Astrocyte (in vitro differentiated cells and primary cell): ENCODE results near the gene FGA. TPM values are rescaled to one million over a fixed set of nuclear protein-coding genes. Genes with fewer than 3 reads are reported as not detected.

Source experiments
- DNase-seq: peaks from one replicate; pipeline ENCODE4 v3.0.0-alpha.2; 2010; ENCODE audit warnings: low read depth
- FAIRE-seq: peaks from 2 replicates; lab custom pipeline; 2011; peaks lifted over from hg19 to GRCh38; lab: Jason Lieb, UNC
- H2AFZ ChIP-seq: 2 replicates; pipeline ENCODE4 v1.6.0; 2012; ENCODE audit warnings: low read depth, low read length, inconsistent platforms
- H3K27ac ChIP-seq: 2 replicates; pipeline ENCODE4 v1.5.1; 2011; ENCODE audit warnings: low read depth, low read length, inconsistent platforms
- H3K27me3 ChIP-seq: 2 replicates; pipeline ENCODE4 v1.6.0; 2011; ENCODE audit warnings: low read length, inconsistent platforms; ENCODE audit not compliant: insufficient read depth
- H3K36me3 ChIP-seq: 2 replicates; pipeline ENCODE4 v1.5.1; 2011; ENCODE audit warnings: low read length, inconsistent platforms; ENCODE audit not compliant: insufficient read depth
- H3K4me1 ChIP-seq: 2 replicates; pipeline ENCODE4 v1.5.1; 2011; ENCODE audit warnings: low read length, inconsistent platforms; ENCODE audit not compliant: insufficient read depth
- H3K4me2 ChIP-seq: 2 replicates; pipeline ENCODE4 v1.6.0; 2012; ENCODE audit warnings: low read length, inconsistent platforms
- H3K4me3 ChIP-seq: 2 replicates; pipeline ENCODE4 v1.5.1; 2011; ENCODE audit warnings: low read depth, mild to moderate bottlenecking, low read length, inconsistent platforms; ENCODE audit not compliant: insufficient read depth
- H3K79me2 ChIP-seq: 2 replicates; pipeline ENCODE4 v1.6.0; 2012; ENCODE audit warnings: mild to moderate bottlenecking, low read length, inconsistent platforms; ENCODE audit not compliant: insufficient read depth
- H3K9ac ChIP-seq: 2 replicates; pipeline ENCODE4 v1.6.0; 2012; ENCODE audit warnings: mild to moderate bottlenecking, low read length, inconsistent platforms
- H3K9me3 ChIP-seq: 2 replicates; pipeline ENCODE4 v1.5.1; 2012; ENCODE audit warnings: low read depth, mild to moderate bottlenecking, low read length, inconsistent platforms; ENCODE audit not compliant: insufficient read depth
- H4K20me1 ChIP-seq: 2 replicates; pipeline ENCODE4 v1.6.0; 2012; ENCODE audit warnings: low read length, inconsistent platforms; ENCODE audit not compliant: insufficient read depth
- H3K27ac Mint-ChIP-seq: one replicate; pipeline ENCODE4 v1.8.0; 2021; ENCODE audit warnings: mild to moderate bottlenecking, mixed read lengths; ENCODE audit not compliant: unreplicated experiment
- H3K27me3 Mint-ChIP-seq: one replicate; pipeline ENCODE4 v1.8.0; 2021; ENCODE audit warnings: low read depth, mixed read lengths; ENCODE audit not compliant: unreplicated experiment
- H3K36me3 Mint-ChIP-seq: one replicate; pipeline ENCODE4 v1.8.0; 2021; ENCODE audit warnings: low read depth, mixed read lengths; ENCODE audit not compliant: unreplicated experiment
- H3K4me1 Mint-ChIP-seq: one replicate; pipeline ENCODE4 v1.8.0; 2021; ENCODE audit warnings: low read depth, mixed read lengths; ENCODE audit not compliant: unreplicated experiment
- H3K4me3 Mint-ChIP-seq: one replicate; pipeline ENCODE4 v1.8.0; 2021; ENCODE audit warnings: mild to moderate bottlenecking, moderate library complexity, mixed read lengths; ENCODE audit not compliant: unreplicated experiment
- H3K9me3 Mint-ChIP-seq: one replicate; pipeline ENCODE4 v1.8.0; 2021; ENCODE audit warnings: mild to moderate bottlenecking, mixed read lengths; ENCODE audit not compliant: unreplicated experiment
- CTCF ChIP-seq: IDR thresholded peaks from 2 replicates; pipeline ENCODE4 v1.5.1; 2011; ENCODE audit warnings: low read depth, mild to moderate bottlenecking, inconsistent platforms, low read length, moderate library complexity; ENCODE audit not compliant: insufficient read depth
- EZH2 ChIP-seq: IDR thresholded peaks from 2 replicates; pipeline ENCODE4 v1.6.1; 2012; ENCODE audit warnings: mild to moderate bottlenecking, low read length, inconsistent platforms; ENCODE audit not compliant: insufficient read depth
- total RNA-seq: library from RNA; stranded (reverse); gene quantifications from 2 replicates; pipeline ENCODE4 v1.2.1, GENCODE V29; 2021

Gene FGA
- total RNA-seq, 1 donor from 2014 or later: not detected

DNA sequence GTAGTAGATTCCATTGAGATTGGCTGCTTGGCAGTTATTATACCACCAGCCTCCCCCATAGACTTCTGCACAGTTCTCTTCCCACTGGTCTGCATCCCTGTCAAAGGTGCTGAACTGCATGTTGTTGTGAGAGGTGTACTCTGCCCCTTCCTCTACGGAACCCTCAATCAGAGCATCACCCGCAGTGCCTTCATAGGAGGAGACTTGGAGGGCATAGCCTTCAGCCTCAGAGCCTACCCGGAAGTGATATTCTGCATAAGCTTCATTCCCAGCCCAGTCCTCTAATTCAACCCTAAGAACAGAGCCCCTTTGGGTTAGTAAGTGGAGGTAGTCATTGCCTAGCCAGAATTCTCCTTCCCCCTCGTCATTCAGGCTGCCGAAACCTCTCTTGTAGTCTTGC, 6.3 kb downstream of the FGA start:
- no peaks in the 10 kb centered on the region for H3K36me3 ChIP-seq
- H3K4me3 Mint-ChIP-seq: no peak overlapping the region
- no peak overlapping the region for H3K9ac ChIP-seq
- H4K20me1 ChIP-seq: no peaks in the 10 kb centered on the region
- no peak for DNase-seq
- H3K4me2 ChIP-seq: no peak overlapping the region
- TF ChIP-seq CTCF: no peak
- TF ChIP-seq EZH2: no peak
- H3K27me3 ChIP-seq: no peaks in the 10 kb centered on the region
- no peaks in the 10 kb centered on the region for H3K4me1 Mint-ChIP-seq
- FAIRE-seq: no peak
- H3K36me3 Mint-ChIP-seq: no peaks in the 10 kb centered on the region
- H3K27ac Mint-ChIP-seq: no peak overlapping the region
- no peaks in the 10 kb centered on the region for H3K79me2 ChIP-seq
- H3K27ac ChIP-seq: no peak overlapping the region
- no peak overlapping the region for H2AFZ ChIP-seq
- H3K9me3 ChIP-seq: no peaks in the 10 kb centered on the region
- H3K4me3 ChIP-seq: no peak overlapping the region
- H3K4me1 ChIP-seq: no peaks in the 10 kb centered on the region
- no peaks in the 10 kb centered on the region for H3K27me3 Mint-ChIP-seq
- H3K9me3 Mint-ChIP-seq: no peaks in the 10 kb centered on the region

- Histone ChIP-seq H2AFZ (no peak overlapping the region), H3K36me3 (no peaks in the 10 kb centered on the region), H3K4me3 (no peak overlapping the region), H3K79me2 (no peaks in the 10 kb centered on the region), H3K27me3 (no peaks in the 10 kb centered on the region), H3K27ac (no peak overlapping the region), H3K4me2 (no peak overlapping the region), H3K9me3 (no peaks in the 10 kb centered on the region), H3K9ac (no peak overlapping the region), H3K4me1 (no peaks in the 10 kb centered on the region), H4K20me1 (no peaks in the 10 kb centered on the region)
- H3K27ac Mint-ChIP-seq: no peak overlapping the region
- no peaks in the 10 kb centered on the region for H3K9me3 Mint-ChIP-seq
- DNase-seq (no peak), FAIRE-seq (no peak)
- H3K27me3 Mint-ChIP-seq: no peaks in the 10 kb centered on the region
- no peak overlapping the region for H3K4me3 Mint-ChIP-seq
- TF ChIP-seq EZH2 (no peak), CTCF (no peak)
- no peaks in the 10 kb centered on the region for H3K36me3 Mint-ChIP-seq
- H3K4me1 Mint-ChIP-seq: no peaks in the 10 kb centered on the region
Measured at GRCh38 chr4:154583677-154584076, 6.9 kb downstream of the FGA start.

- H3K9me3 Mint-ChIP-seq: no peaks in the 10 kb centered on the region
- H2AFZ ChIP-seq: no peak overlapping the region
- no peaks in the 10 kb centered on the region for H3K4me1 Mint-ChIP-seq
- H3K4me3 Mint-ChIP-seq: no peak overlapping the region
- H4K20me1 ChIP-seq: no peaks in the 10 kb centered on the region
- H3K27ac ChIP-seq: no peak overlapping the region
- H3K9me3 ChIP-seq: no peaks in the 10 kb centered on the region
- no peak overlapping the region for H3K9ac ChIP-seq
- no peaks in the 10 kb centered on the region for H3K4me1 ChIP-seq
- H3K36me3 Mint-ChIP-seq: no peaks in the 10 kb centered on the region
- no peaks in the 10 kb centered on the region for H3K79me2 ChIP-seq
- H3K27ac Mint-ChIP-seq: no peak overlapping the region
- no peak overlapping the region for H3K4me3 ChIP-seq
- TF ChIP-seq EZH2 (no peak), CTCF (no peak)
- H3K27me3 Mint-ChIP-seq: no peaks in the 10 kb centered on the region
- no peaks in the 10 kb centered on the region for H3K36me3 ChIP-seq
- no peak overlapping the region for H3K4me2 ChIP-seq
- no peaks in the 10 kb centered on the region for H3K27me3 ChIP-seq
- DNase-seq: no peak
- no peak for FAIRE-seq
Measured at GRCh38 chr4:154583230-154583629, 7.3 kb downstream of the FGA start.
